ENCODE data around the gene RNF31. TPM values are rescaled to one million over a fixed set of nuclear protein-coding genes. Genes with fewer than 3 reads are reported as not detected.

The RNF31 gene
- total RNA-seq, 5 donors from 2014 or later (not counting 1 experiment from before 2014, with no cell fraction given), result 67.7 to 131 (median 100) TPM

DNA sequence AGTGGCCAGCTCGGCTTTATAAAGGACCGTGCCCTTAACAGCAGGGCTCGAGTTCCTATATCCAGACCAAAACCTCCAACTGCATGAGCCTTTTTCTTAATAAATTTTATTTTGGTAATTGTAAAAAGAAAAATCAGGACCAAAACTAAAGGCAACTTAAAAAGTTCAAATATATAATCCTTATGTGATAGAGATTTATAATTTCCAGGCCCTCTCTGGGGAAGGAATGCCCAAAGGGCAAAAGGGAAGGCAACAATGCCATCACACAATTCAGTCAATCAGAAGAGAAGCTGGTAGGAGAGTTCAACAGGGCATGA, 41.7 kb downstream of the RNF31 start:
- H3K36me3 ChIP-seq (ENCODE audit: control insufficient read depth in 2 of 2, extremely low read depth in 1 of 2, insufficient read depth in 1 of 2, low read length in 1 of 2), result peaks cover 24 to 53% of the 10 kb centered on the region in 2 donors
- no peaks in the 10 kb centered on the region for H3K27me3 ChIP-seq (replicated peaks in 1 of 2; ENCODE audit: control insufficient read depth in 2 of 2, extremely low read depth in 1 of 2, insufficient read depth in 2 of 2, low read length in 1 of 2)
- POLR2A ChIA-PET, result interaction anchor here (0.6 to 1.1 kb wide), 4 partner anchors 28 to 74 kb away, joined by 3 to 7 read pairs (median 5); partner anchors contain the start of genes DCAF11 (in 2 of the 2), NRL (in 2 of the 2) and IRF9 (in 1 of the 2)
- H3K27ac ChIP-seq (ENCODE audit: low read length), result peak overlapping the region; percentile 50
- peak overlapping the region in 1 of 2 donors; percentile 84 for H3K4me3 ChIP-seq (ENCODE audit: control insufficient read depth in 1 of 2, extremely low read depth in 1 of 2, low read length in 1 of 2)
- no peak for ATAC-seq (replicated peaks in 1 of 4)
- H3K4me1 ChIP-seq (ENCODE audit: control insufficient read depth in 1 of 2, extremely low read depth in 1 of 2, insufficient read depth in 2 of 2, low read length in 2 of 2), result peaks cover 3 to 38% of the 10 kb centered on the region in 2 experiments
- no peaks in the 10 kb centered on the region for H3K9me3 ChIP-seq
- H3K9me3 Mint-ChIP-seq, result no peaks in the 10 kb centered on the region
- H3K4me3 Mint-ChIP-seq, result peak overlapping the region; percentile 86 to 89 (median 89)
- H3K27me3 Mint-ChIP-seq, result no peaks in the 10 kb centered on the region
- peaks cover 26% of the 10 kb centered on the region for H3K36me3 Mint-ChIP-seq
- DNase-seq, result no peak
- CTCF ChIA-PET, result interaction anchor here (0.6 to 1.7 kb wide), 4 partner anchors 14 to 53 kb away, joined by 3 to 10 read pairs (median 3); partner anchors contain the start of genes MDP1 (in 1 of the 2) and TINF2 (in 1 of the 2)
- H3K27ac Mint-ChIP-seq, result peak overlapping the region; percentile 89 to 94
- H3K4me1 Mint-ChIP-seq, result peaks cover 42 to 52% (median 42%) of the 10 kb centered on the region in 3 donors
- no CpG with 5 or more reads among the region's 3 CpGs for WGBS (ENCODE audit: insufficient coverage)

DNA sequence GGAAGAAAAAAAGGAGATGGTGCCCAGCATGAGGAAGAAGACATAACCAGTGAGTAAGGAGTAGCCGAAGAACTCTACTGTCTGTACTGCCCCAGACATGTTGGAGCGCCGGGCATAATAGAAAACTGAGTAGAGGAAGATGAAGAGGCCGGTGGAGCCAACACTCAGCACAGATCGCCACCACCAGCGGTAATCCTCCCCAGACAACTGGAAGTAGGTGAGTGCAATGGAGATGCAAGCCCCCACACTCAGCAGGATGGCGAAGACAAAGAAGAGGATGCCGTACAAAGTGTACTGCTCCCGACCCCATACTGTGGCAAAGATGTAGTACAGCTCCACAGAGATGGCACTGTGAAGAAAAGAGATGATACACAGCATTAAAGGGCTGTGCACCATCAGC, 42.2 kb downstream of the RNF31 start:
- H3K4me1 ChIP-seq (ENCODE audit: control insufficient read depth in 1 of 2, extremely low read depth in 1 of 2, insufficient read depth in 2 of 2, low read length in 2 of 2), result peaks cover 6 to 40% of the 10 kb centered on the region in 2 experiments
- peaks cover 46 to 56% (median 47%) of the 10 kb centered on the region in 3 donors for H3K4me1 Mint-ChIP-seq
- ChIA-PET POLR2A (interaction anchor here (0.6 to 1.0 kb wide), 3 partner anchors 28 to 50 kb away, joined by 3 to 7 read pairs (median 3); partner anchors contain the start of gene IRF9 (in 1 of the 2)), CTCF (interaction anchor here in 1 of 2 donors (1.7 kb wide), 1 partner anchor 53 kb away, joined by 10 read pairs; the partner anchor contains the start of gene TINF2)
- H3K27me3 Mint-ChIP-seq, result no peaks in the 10 kb centered on the region
- no peaks in the 10 kb centered on the region for H3K27me3 ChIP-seq (replicated peaks in 1 of 2; ENCODE audit: control insufficient read depth in 2 of 2, extremely low read depth in 1 of 2, insufficient read depth in 2 of 2, low read length in 1 of 2)
- no peaks in the 10 kb centered on the region for H3K9me3 ChIP-seq
- H3K4me3 ChIP-seq (ENCODE audit: control insufficient read depth in 1 of 2, extremely low read depth in 1 of 2, low read length in 1 of 2), result no peak overlapping the region
- peaks cover 26% of the 10 kb centered on the region for H3K36me3 Mint-ChIP-seq
- H3K27ac Mint-ChIP-seq, result peak overlapping the region; percentile 89 to 94
- ATAC-seq (replicated peaks in 1 of 4) (no peak), DNase-seq (no peak)
- no peaks in the 10 kb centered on the region for H3K9me3 Mint-ChIP-seq
- H3K4me3 Mint-ChIP-seq, result no peak overlapping the region
- 93% methylated on average over 3 of the region's 9 CpGs for WGBS (ENCODE audit: insufficient coverage)
- peaks cover 23 to 49% of the 10 kb centered on the region in 2 donors for H3K36me3 ChIP-seq (ENCODE audit: control insufficient read depth in 2 of 2, extremely low read depth in 1 of 2, insufficient read depth in 1 of 2, low read length in 1 of 2)
- peak overlapping the region; percentile 50 for H3K27ac ChIP-seq (ENCODE audit: low read length)

GRCh38 chr14:24190416-24190815, 43.1 kb downstream of the RNF31 start:
- H3K9me3 Mint-ChIP-seq, result no peaks in the 10 kb centered on the region
- Histone ChIP-seq H3K27ac (ENCODE audit: low read length) (no peak overlapping the region), H3K4me3 (ENCODE audit: control insufficient read depth in 1 of 2, extremely low read depth in 1 of 2, low read length in 1 of 2) (no peak overlapping the region), H3K27me3 (replicated peaks in 1 of 2; ENCODE audit: control insufficient read depth in 2 of 2, extremely low read depth in 1 of 2, insufficient read depth in 2 of 2, low read length in 1 of 2) (no peaks in the 10 kb centered on the region), H3K4me1 (ENCODE audit: control insufficient read depth in 1 of 2, extremely low read depth in 1 of 2, insufficient read depth in 2 of 2, low read length in 2 of 2) (peaks cover 11 to 46% of the 10 kb centered on the region in 2 experiments), H3K36me3 (ENCODE audit: control insufficient read depth in 2 of 2, extremely low read depth in 1 of 2, insufficient read depth in 1 of 2, low read length in 1 of 2) (peaks cover 15 to 39% of the 10 kb centered on the region in 2 donors), H3K9me3 (no peaks in the 10 kb centered on the region)
- no peak for ATAC-seq (replicated peaks in 1 of 4)
- no peak for DNase-seq
- peaks cover 53 to 63% (median 55%) of the 10 kb centered on the region in 3 donors for H3K4me1 Mint-ChIP-seq
- ChIA-PET POLR2A (interaction anchor here in 1 of 2 donors (0.6 to 0.7 kb wide), 2 partner anchors 8 to 30 kb away, joined by 3 to 5 read pairs; no protein-coding TSS in a partner anchor), CTCF (no interaction called here)
- no peak overlapping the region for H3K27ac Mint-ChIP-seq
- WGBS (ENCODE audit: insufficient coverage), result 88% methylated on average over 8 of the region's 10 CpGs
- no peak overlapping the region for H3K4me3 Mint-ChIP-seq
- H3K36me3 Mint-ChIP-seq, result peaks cover 23% of the 10 kb centered on the region
- no peaks in the 10 kb centered on the region for H3K27me3 Mint-ChIP-seq

DNA sequence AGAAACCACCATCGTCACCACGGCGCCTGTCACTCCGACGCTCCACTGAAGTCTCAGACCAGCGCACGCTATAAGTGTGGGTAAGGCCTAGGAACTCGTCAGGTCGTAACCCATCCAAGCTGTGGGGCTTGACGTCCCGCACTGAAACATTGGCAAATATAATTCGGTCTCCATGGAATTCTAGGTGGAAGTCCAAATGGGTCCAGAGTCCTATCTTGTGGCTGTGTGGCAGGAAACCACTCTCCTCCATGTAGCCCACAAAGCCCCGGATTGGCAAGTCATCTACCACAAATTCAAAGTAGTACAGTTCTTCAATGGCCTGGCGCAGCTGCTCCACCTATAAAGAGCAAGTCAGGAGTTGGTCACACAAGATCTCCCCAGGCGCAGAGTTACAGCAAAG, 45.6 kb downstream of the RNF31 start:
- H3K27me3 Mint-ChIP-seq, result no peaks in the 10 kb centered on the region
- H3K36me3 Mint-ChIP-seq, result peaks cover 17% of the 10 kb centered on the region
- Histone ChIP-seq H3K4me3 (ENCODE audit: control insufficient read depth in 1 of 2, extremely low read depth in 1 of 2, low read length in 1 of 2) (no peak overlapping the region), H3K36me3 (ENCODE audit: control insufficient read depth in 2 of 2, extremely low read depth in 1 of 2, insufficient read depth in 1 of 2, low read length in 1 of 2) (peaks cover 15 to 23% of the 10 kb centered on the region in 2 donors), H3K27me3 (replicated peaks in 1 of 2; ENCODE audit: control insufficient read depth in 2 of 2, extremely low read depth in 1 of 2, insufficient read depth in 2 of 2, low read length in 1 of 2) (no peaks in the 10 kb centered on the region), H3K27ac (ENCODE audit: low read length) (no peak overlapping the region), H3K9me3 (no peaks in the 10 kb centered on the region), H3K4me1 (ENCODE audit: control insufficient read depth in 1 of 2, extremely low read depth in 1 of 2, insufficient read depth in 2 of 2, low read length in 2 of 2) (peaks cover 14 to 48% of the 10 kb centered on the region in 2 experiments)
- DNase-seq (no peak), ATAC-seq (replicated peaks in 1 of 4) (no peak)
- ChIA-PET POLR2A (no interaction called here), CTCF (no interaction called here)
- peak overlapping the region in 1 of 3 donors; percentile 26 for H3K4me3 Mint-ChIP-seq
- 89% methylated on average over 9 of the region's 15 CpGs for WGBS (ENCODE audit: insufficient coverage)
- H3K4me1 Mint-ChIP-seq, result peaks cover 55 to 63% (median 60%) of the 10 kb centered on the region in 3 donors
- H3K9me3 Mint-ChIP-seq, result no peaks in the 10 kb centered on the region
- H3K27ac Mint-ChIP-seq, result peak overlapping the region in 1 of 2 donors; percentile 79

DNA sequence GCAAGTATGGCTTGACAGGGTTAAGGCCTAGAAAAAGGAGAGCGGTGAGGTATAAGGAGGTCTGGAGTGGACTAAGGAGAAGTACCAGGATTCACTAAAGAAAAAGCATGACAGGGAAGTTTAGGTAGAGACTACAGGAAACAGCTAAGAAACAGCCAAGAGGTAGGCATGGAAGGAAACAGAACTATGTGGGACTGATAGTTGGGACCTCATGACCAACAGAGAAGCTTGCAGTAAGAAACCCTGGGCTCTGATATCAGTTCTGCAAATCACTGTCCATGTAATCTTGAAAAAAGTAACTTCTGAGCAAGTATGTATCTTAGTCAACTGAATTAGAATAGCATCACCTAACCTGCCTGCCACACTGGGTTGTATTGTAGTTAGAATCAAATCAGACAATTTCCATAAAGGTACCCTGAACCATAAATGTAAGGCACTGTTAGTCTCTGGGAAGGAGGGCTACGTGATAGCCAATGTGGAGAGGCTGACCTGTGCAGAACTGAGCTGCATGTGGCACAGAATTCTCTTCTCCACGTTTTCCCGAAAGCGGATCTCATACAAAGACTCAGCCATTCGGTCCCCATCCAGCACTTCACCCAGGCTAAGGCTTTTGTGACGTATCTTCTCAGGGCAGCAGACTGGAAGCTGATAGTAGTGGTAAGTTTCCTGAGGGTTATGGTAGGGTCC, 47.0 kb downstream of the RNF31 start:
- peak overlapping the region; percentile 87 to 93 (median 92) for H3K4me3 Mint-ChIP-seq
- H3K9me3 Mint-ChIP-seq, result no peaks in the 10 kb centered on the region
- Histone ChIP-seq H3K4me3 (ENCODE audit: control insufficient read depth in 1 of 2, extremely low read depth in 1 of 2, low read length in 1 of 2) (peak overlapping the region; percentile 76 to 98), H3K9me3 (no peaks in the 10 kb centered on the region), H3K4me1 (ENCODE audit: control insufficient read depth in 1 of 2, extremely low read depth in 1 of 2, insufficient read depth in 2 of 2, low read length in 2 of 2) (peaks cover 14 to 42% of the 10 kb centered on the region in 2 experiments), H3K27me3 (replicated peaks in 1 of 2; ENCODE audit: control insufficient read depth in 2 of 2, extremely low read depth in 1 of 2, insufficient read depth in 2 of 2, low read length in 1 of 2) (no peaks in the 10 kb centered on the region), H3K27ac (ENCODE audit: low read length) (peak overlapping the region; percentile 98), H3K36me3 (ENCODE audit: control insufficient read depth in 2 of 2, extremely low read depth in 1 of 2, insufficient read depth in 1 of 2, low read length in 1 of 2) (peaks cover 15 to 26% of the 10 kb centered on the region in 2 donors)
- H3K27ac Mint-ChIP-seq, result peak overlapping the region; percentile 96 to 98
- ATAC-seq (replicated peaks in 1 of 4) (no peak), DNase-seq (no peak)
- CTCF ChIA-PET, result interaction anchor here in 1 of 2 donors (0.5 to 1.4 kb wide), 2 partner anchors 20 to 237 kb away, joined by 4 to 5 read pairs; no protein-coding TSS in a partner anchor
- POLR2A ChIA-PET, result interaction anchor here in 1 of 2 donors (2.6 to 3.7 kb wide), 2 partner anchors 14 to 18 kb away, joined by 16 to 17 read pairs; partner anchors contain the start of gene CHMP4A
- H3K36me3 Mint-ChIP-seq, result peaks cover 25% of the 10 kb centered on the region
- 100% methylated on average over 2 of the region's 7 CpGs for WGBS (ENCODE audit: insufficient coverage)
- H3K27me3 Mint-ChIP-seq, result no peaks in the 10 kb centered on the region
- H3K4me1 Mint-ChIP-seq, result peaks cover 52 to 63% (median 61%) of the 10 kb centered on the region in 3 donors

DNA sequence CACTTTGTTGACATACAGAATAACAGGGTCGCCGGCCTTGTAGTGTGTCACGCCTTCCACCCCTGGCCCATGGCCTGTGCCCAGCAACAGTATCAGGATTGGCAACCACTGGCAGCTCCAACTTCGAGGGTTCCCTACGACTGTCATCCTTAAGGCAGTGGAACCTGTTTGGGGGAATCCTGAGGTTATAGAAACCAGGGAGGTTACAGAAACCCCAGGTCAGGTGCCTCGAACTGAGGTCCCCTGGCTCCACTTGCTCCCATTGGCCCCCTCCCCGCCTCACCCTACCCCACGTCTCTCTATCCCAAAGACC, 47.5 kb downstream of the RNF31 start:
- H3K27ac Mint-ChIP-seq, result peak overlapping the region; percentile 96 to 98
- peaks cover 14 to 43% of the 10 kb centered on the region in 2 experiments for H3K4me1 ChIP-seq (ENCODE audit: control insufficient read depth in 1 of 2, extremely low read depth in 1 of 2, insufficient read depth in 2 of 2, low read length in 2 of 2)
- DNase-seq, result no peak
- peak overlapping the region; percentile 87 to 93 (median 92) for H3K4me3 Mint-ChIP-seq
- 70% methylated on average over 7 of the region's 8 CpGs for WGBS (ENCODE audit: insufficient coverage)
- no peaks in the 10 kb centered on the region for H3K27me3 Mint-ChIP-seq
- ChIA-PET POLR2A (interaction anchor here in 1 of 2 donors (0.7 to 3.7 kb wide), 3 partner anchors 10 to 17 kb away, joined by 3 to 17 read pairs (median 16); partner anchors contain the start of gene CHMP4A), CTCF (interaction anchor here in 1 of 2 donors (1.4 kb wide), 1 partner anchor 237 kb away, joined by 5 read pairs; no protein-coding TSS in a partner anchor)
- H3K9me3 Mint-ChIP-seq, result no peaks in the 10 kb centered on the region
- H3K36me3 Mint-ChIP-seq, result peaks cover 25% of the 10 kb centered on the region
- peaks cover 50 to 64% (median 61%) of the 10 kb centered on the region in 3 donors for H3K4me1 Mint-ChIP-seq
- H3K4me3 ChIP-seq (ENCODE audit: control insufficient read depth in 1 of 2, extremely low read depth in 1 of 2, low read length in 1 of 2), result peak overlapping the region; percentile 76 to 98
- no peak for ATAC-seq (replicated peaks in 1 of 4)
- no peaks in the 10 kb centered on the region for H3K27me3 ChIP-seq (replicated peaks in 1 of 2; ENCODE audit: control insufficient read depth in 2 of 2, extremely low read depth in 1 of 2, insufficient read depth in 2 of 2, low read length in 1 of 2)
- H3K36me3 ChIP-seq (ENCODE audit: control insufficient read depth in 2 of 2, extremely low read depth in 1 of 2, insufficient read depth in 1 of 2, low read length in 1 of 2), result peaks cover 12 to 26% of the 10 kb centered on the region in 2 donors
- peak overlapping the region; percentile 98 for H3K27ac ChIP-seq (ENCODE audit: low read length)
- no peaks in the 10 kb centered on the region for H3K9me3 ChIP-seq
